ENCODE results near the gene KCNT1. TPM values are rescaled to one million over a fixed set of nuclear protein-coding genes. Genes with fewer than 3 reads are reported as not detected.

Gene KCNT1
- total RNA-seq, 1 donor from 2014 or later, result not detected

DNA sequence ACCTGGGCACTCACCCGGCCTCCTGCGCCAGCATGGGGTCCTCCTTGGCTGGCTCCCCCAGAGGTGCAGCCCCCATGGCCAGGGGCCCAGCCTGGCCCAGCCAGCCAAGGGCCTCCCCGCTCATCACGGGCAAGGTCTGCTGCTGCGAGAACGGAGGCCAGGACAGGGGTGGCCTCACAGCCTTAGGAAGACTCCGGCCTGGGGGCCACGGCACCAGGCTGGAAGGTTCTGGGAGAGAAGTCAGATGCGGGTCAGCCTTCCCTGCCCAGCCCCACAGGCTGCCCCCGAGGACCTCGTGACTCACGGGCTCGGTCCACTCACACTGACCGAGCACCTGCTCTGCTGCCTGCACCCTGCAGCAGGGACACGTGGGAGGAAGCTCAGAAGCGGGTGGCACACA is 6.9 kb upstream of the KCNT1 start:
- POLR2A ChIA-PET, result no interaction called here
- H3K36me3 Mint-ChIP-seq (ENCODE audit: low read depth), result no peaks in the 10 kb centered on the region
- CTCF ChIA-PET, result no interaction called here

DNA sequence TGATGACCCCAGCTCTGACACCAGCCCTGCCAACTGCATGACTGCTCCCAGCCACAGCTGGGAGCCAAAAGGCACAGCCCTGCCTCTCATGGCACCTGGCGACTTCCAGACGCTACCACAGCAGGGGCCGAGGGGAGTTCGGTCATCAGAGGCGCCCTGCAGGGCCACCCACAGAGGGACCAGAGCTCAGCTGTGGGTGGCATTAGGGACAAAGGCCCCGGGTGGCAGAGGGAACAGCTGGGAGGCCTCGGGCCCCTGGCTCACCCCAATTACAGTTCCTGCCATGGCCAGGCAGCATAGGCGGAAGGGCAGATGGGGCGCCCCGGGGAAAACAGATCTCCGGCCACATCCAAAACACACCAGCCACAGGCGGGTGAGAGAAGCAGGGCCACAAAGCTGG is 6.3 kb upstream of the KCNT1 start:
- ChIA-PET POLR2A (no interaction called here), CTCF (no interaction called here)
- intact Hi-C loops (cut with micrococcal nuclease), result no loop called here
- DNase-seq (no peak), ATAC-seq (ENCODE audit: low read depth) (no peak)
- Mint-ChIP-seq H3K4me3 (no peak overlapping the region), H3K27ac (no peak overlapping the region), H3K4me1 (no peaks in the 10 kb centered on the region), H3K27me3 (no peaks in the 10 kb centered on the region), H3K9me3 (no peaks in the 10 kb centered on the region), H3K36me3 (ENCODE audit: low read depth) (no peaks in the 10 kb centered on the region)
- TF ChIP-seq, protein P1, sequence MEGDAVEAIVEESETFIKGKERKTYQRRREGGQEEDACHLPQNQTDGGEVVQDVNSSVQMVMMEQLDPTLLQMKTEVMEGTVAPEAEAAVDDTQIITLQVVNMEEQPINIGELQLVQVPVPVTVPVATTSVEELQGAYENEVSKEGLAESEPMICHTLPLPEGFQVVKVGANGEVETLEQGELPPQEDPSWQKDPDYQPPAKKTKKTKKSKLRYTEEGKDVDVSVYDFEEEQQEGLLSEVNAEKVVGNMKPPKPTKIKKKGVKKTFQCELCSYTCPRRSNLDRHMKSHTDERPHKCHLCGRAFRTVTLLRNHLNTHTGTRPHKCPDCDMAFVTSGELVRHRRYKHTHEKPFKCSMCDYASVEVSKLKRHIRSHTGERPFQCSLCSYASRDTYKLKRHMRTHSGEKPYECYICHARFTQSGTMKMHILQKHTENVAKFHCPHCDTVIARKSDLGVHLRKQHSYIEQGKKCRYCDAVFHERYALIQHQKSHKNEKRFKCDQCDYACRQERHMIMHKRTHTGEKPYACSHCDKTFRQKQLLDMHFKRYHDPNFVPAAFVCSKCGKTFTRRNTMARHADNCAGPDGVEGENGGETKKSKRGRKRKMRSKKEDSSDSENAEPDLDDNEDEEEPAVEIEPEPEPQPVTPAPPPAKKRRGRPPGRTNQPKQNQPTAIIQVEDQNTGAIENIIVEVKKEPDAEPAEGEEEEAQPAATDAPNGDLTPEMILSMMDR (IDR thresholded peaks at IDR 0.05), result no peak

More for the DNA sequence above, 6.9 kb upstream of the KCNT1 start:
- DNase-seq (no peak), ATAC-seq (ENCODE audit: low read depth) (no peak)
- intact Hi-C loops (cut with micrococcal nuclease), result no loop called here
- TF ChIP-seq, protein P1 (IDR thresholded peaks at IDR 0.05), result no peak
- H3K27me3 Mint-ChIP-seq, result no peaks in the 10 kb centered on the region
- H3K9me3 Mint-ChIP-seq, result no peaks in the 10 kb centered on the region
- no peaks in the 10 kb centered on the region for H3K4me1 Mint-ChIP-seq
- no peak overlapping the region for H3K27ac Mint-ChIP-seq
- H3K4me3 Mint-ChIP-seq, result no peak overlapping the region

DNA sequence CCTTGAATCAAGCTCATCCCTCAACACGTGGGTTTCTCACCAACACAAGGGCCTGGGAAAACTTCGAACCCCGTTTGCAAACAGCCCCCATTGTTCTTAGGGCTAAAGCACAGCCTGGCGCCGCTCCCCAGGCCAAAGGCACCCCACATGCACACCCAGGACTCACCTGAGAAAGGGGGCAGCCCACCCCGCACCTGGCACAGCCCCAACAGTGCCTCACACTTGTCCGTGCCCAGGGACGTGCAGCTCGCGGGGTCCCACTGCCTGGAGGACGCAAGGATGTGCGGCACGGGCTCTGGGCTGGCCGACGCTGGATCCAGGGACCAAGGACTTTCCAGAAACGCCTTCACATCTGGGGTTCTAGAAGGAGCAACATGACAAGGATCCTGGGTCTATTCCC is 5.5 kb upstream of the KCNT1 start:
- TF ChIP-seq, protein P1 (IDR thresholded peaks at IDR 0.05), result no peak
- H3K9me3 Mint-ChIP-seq, result no peaks in the 10 kb centered on the region
- H3K4me1 Mint-ChIP-seq, result no peaks in the 10 kb centered on the region
- H3K27me3 Mint-ChIP-seq, result no peaks in the 10 kb centered on the region
- ATAC-seq (ENCODE audit: low read depth) (no peak), DNase-seq (no peak)
- POLR2A ChIA-PET, result no interaction called here
- no peaks in the 10 kb centered on the region for H3K36me3 Mint-ChIP-seq (ENCODE audit: low read depth)
- intact Hi-C loops (cut with micrococcal nuclease), result no loop called here
- no peak overlapping the region for H3K4me3 Mint-ChIP-seq
- CTCF ChIA-PET, result no interaction called here
- H3K27ac Mint-ChIP-seq, result no peak overlapping the region

DNA sequence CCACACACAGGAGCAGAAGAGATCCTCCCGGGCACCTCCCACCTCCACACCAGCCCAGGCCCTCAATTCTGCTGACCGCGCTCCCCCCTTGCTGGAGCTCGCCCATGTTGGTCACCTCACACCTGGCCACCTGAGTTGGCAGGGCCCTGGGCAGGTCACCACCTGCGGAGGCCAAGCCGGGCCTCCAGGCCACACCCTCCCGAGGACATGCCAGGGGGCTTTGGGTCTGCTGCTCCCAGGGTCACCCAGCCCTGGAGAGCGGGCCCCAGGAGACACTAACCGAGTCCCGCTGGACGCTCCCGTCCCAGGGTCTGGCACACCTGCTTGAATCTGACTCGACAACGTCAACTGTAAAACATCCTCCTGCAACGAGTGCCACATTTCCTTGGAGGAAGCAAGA is 4.8 kb upstream of the KCNT1 start:
- no peak overlapping the region for H3K4me3 Mint-ChIP-seq
- TF ChIP-seq, protein P1 (IDR thresholded peaks at IDR 0.05), result no peak
- intact Hi-C loops (cut with micrococcal nuclease), result no loop called here
- ATAC-seq (ENCODE audit: low read depth) (no peak), DNase-seq (no peak)
- no peaks in the 10 kb centered on the region for H3K27me3 Mint-ChIP-seq
- H3K4me1 Mint-ChIP-seq, result no peaks in the 10 kb centered on the region
- H3K9me3 Mint-ChIP-seq, result no peaks in the 10 kb centered on the region
- no peaks in the 10 kb centered on the region for H3K36me3 Mint-ChIP-seq (ENCODE audit: low read depth)
- no peak overlapping the region for H3K27ac Mint-ChIP-seq
- POLR2A ChIA-PET, result no interaction called here
- CTCF ChIA-PET, result no interaction called here

DNA sequence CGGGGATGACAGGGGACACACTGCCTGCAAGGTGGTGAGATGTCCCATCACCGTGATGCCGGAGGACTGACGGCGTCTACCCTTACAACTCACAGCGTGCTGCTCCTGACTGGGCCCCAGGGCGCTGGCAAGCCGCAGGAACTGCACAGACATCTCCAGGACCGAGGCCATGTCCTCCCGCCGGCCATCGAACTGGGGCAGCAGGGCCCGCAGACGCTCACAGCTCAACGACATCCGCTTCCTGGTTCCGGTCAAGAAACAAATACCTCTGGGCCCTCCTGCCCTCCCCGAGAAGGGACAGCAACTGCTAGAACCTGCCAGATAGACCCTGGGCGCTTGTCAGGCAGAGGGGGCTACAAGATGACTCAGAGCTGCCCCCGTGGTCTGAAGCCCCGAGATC is 3.7 kb upstream of the KCNT1 start:
- TF ChIP-seq, protein P1 (IDR thresholded peaks at IDR 0.05), result no peak
- POLR2A ChIA-PET, result no interaction called here
- no peaks in the 10 kb centered on the region for H3K36me3 Mint-ChIP-seq (ENCODE audit: low read depth)
- H3K4me3 Mint-ChIP-seq, result no peak overlapping the region
- H3K27me3 Mint-ChIP-seq, result peaks cover 2% of the 10 kb centered on the region
- intact Hi-C loops (cut with micrococcal nuclease), result no loop called here
- no peak for DNase-seq
- no peak for ATAC-seq (ENCODE audit: low read depth)
- no peaks in the 10 kb centered on the region for H3K9me3 Mint-ChIP-seq
- CTCF ChIA-PET, result no interaction called here
- H3K27ac Mint-ChIP-seq, result no peak overlapping the region
- H3K4me1 Mint-ChIP-seq, result no peaks in the 10 kb centered on the region

Data from activated B cell treated with CpG ODN at 0.5 μM for 24 hours (primary cell).